ENCODE measurements around the gene COP1.
"Not testable (repeated sequence)": the region's sequence is repeated elsewhere in the genome, so short reads cannot be mapped to it uniquely, and the experiment has no call there.

Gene COP1

DNA sequence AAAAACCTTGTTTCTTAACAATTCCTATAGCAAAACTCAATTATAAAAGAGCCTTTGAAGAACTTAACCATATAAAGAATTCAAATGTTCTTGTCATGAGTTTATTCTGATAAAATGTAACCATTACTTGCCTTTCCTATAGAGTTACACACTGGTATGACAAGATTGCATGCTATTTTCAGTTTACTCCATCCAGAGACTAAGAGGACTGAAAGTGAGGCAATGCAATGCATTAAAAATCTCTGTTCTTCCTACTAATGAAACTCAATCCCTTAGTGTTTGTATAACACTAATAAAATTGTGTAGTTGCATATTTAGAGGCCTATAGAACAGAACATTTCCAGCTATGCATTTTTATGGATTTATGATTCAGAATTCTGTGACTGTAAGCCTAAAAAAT is 88.1 kb downstream of the COP1 start:
- no peak for DNase-seq

DNA sequence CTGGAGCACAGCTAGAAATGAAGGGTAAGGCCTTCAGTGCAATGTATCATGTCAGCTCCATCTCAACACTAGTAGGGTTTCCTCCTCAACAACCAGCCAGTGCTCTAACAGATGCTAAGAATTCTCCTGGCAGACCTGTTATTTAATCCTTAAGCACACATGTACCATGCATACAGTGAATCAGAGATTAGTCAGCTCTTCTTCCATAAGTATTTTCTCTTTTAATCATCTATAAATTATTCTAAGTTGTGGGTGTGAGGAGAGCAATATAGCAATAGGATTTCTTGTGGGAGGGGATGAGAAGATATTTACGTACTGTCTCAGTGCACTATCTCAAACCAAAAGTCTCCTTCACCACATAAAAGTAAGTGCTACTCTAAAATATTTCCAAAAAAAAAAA is 95.3 kb downstream of the COP1 start:
- no peak for DNase-seq

DNA sequence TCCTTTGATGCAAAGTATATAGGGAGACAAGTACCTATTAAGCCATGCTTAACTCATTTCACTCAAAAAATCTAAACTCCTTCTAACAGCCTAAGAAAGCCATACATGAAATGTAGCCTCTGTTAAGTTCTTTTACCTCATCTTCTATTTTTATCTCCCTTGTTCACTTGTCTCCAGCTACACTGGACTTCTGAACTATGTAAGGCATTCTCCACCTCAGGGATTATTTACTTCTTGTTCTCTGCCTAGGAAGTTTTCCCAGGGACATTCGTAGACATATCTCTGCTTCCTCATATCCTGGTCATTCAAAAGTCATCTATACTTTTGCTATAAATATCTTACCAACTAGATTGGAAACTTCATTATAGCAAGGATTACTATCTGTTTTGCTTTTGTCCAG is 96.9 kb downstream of the COP1 start:
- DNase-seq, result no peak

DNA sequence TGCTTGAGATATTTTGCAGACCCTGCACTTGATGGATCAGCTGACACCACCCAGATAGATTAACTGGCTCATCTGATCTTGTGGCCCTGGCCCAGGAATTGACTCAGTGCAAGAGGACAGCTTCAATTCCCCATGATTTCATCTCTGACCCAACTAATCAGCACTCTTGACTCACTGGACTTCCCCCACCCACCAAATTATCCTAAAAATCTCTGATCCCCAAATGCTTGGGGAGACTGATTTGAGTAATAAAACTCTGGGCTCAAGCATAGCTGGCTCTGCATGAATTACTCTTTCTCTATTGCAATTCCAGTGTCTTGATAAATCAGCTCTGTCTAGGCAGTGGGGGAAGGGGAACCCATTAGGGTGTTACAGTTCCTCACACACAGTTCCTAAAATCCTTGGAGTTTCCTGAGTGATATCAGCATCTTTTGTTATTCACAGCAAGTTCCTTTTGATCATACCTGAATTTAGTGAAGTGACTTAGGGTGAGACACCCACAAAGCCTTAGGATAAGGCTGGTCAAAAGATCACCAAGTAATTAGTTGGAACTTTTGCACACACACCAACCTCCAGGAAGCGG is 104.2 kb downstream of the COP1 start:
- DNase-seq, result no peak

DNA sequence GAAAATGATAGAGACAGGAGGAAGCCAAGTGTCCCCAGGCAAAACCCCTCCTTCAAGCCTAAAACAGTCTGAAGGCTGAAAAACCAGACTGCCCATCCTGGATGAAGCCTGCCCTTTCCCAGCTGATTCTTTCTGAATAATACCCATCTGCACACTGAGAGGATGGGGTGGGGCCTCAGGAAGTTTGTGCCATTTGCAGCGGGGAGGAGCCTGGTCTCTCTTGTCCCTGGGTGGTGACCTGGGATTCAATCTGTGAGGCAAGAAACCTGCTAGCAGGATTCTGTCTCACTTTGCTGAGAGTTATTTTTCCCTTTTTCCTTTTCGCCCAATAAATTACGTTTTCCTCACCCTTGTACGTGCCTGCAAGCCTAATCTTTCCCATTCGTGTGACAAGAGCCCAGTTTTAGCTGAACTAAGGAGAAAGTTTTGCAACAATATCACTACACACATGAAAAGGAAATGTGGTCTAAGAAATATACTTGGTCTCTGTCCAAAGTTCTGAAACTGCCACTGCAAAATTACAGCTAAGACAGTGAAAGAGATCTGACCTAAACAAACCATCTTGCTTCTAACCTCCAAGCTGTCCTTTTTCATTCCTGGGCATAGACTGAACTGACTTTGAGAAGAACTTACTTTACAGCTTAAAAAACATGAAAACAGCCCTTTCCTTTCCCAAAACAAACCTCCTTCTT is 105.0 kb downstream of the COP1 start:
- no peak for DNase-seq

DNA sequence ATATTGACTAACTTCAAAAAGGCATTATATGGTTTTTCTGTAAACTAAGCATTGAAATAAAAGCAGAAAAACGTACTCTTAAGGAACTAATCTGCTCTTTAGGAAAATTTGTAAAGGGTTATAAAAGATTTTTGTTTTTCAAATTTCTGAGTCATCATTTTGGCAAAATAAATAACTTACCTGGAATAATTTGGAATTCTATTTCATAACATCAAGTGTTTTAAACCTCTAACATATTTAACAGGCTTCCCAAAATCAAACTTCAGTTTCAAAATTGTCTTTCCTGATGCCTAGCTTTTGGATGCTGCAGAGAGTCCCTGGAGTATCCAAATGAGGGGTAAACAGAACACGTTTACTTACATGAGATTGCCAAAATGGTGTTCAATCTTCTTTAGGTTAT is 108.5 kb downstream of the COP1 start:
- DNase-seq, result no peak

DNA sequence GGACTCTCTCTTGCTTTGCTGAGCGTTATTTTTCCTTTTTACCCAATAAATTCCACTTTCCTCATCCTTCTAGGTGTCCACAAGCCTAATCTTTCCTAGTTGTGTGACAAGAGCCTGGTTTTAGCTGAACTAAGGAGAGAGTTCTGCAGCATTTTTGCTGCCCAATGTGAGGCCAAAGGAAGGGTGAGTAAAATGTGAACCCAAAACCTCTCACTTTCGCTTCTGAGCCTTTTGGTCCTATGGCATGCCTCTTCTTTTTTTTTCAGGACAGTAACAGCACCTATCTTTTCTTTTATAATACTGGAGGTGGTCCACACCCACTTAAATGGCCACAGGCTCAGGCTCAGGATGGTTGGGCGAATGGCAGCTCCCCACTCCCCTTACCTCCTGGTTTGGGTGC is 111.1 kb downstream of the COP1 start:
- DNase-seq, result no peak

DNA sequence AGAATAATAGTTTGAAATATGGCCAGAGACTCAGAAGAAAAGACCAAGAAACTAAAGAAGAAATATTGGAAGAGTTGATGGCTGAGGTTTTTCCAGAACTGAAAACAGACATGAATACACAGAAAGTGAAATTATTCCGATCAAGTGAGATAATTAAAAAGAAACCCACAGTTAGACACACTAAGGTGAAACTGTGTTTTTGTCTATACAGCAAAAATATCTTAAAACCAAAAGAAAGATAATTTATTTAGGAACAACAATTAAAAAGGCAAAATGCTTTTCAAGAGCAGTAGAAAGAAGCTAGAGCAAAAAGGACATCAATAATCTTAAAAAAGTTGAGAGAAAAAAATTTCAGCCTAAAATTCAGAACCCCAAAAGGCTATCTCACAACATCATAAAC is 116.3 kb downstream of the COP1 start:
- no peak for DNase-seq

DNA sequence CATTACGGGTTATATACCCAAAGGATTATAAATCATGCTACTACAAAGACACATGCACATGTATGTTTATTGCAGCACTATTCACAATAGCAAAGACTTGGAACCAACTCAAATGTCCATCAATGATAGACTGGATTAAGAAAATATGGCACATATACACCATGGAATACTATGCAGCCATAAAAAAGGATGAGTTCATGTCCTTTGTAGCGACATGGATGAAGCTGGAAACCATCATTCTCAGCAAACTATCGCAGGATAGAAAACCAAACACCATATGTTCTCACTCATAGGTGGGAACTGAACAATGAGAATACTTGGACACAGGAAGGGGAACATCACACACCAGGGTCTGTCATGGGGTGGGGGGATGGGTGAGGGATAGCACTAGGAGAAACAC is 119.3 kb downstream of the COP1 start:
- DNase-seq, result not testable (repeated sequence)

DNA sequence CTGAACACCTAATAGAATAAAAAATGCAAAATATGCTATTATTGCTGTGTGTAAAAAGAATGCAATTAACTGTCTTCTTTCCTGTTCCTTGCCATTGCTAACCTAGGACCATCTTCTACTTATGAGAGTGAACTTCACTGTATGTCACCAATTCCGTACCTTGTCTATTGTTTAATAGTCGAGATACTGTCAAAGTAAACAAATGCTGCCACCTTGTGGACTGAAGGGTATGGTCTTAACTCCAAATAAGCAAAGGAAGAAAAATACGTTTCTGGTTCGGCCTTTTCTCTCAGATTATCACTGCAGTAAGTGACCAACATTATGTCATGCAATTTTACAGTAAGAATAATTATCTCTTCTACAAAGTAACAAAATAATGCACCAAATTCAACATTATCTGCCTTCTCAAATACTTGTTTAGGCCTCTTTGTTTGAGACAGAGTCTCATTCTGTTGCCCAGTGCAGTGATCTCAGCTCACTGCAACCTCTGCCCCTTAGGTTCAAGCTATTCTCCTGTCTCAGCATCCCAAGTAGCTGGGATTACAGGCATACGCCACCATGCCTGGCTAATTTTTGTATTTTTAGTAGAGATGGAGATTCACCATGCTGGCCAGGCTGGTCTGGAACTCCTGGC is 133.4 kb downstream of the COP1 start:
- no peak for DNase-seq

DNA sequence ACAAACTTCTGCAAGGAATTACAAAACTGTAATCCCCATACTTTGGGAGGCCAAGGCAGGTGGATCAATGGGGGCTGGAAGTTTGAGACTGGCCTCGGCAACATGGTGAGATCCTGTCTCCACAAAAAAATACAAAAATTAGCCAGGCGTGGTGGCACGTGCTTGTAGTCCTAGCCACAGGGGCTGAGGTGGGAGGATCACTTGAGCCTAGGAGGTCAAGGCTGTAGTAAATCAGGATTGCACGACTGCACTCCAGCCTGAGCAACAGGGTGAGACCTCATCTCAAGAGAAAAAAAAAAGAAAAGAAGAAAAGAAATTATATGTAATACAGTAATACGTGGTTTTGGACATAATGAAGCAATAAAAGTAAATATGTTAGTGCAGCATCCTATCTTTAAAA is 138.2 kb downstream of the COP1 start:
- no peak for DNase-seq

DNA sequence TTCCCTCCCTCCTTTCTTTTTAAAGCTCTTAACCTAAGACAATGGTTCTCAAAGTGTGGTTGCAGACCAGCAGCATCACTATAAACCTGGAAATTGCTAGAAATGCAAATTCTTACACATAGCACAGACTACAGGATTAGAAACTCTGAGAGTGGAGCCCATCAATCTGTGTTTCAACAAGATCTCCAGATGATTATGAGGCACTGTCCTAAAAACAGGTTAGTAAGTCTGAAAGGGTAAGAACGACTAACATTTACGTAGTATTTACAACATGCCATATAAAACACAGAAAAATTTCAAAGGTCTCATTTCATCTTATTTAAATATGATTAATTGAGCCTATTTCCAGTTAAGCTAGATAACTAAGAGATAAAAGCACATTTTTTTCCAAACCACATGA is 138.8 kb downstream of the COP1 start:
- DNase-seq, result no peak

DNA sequence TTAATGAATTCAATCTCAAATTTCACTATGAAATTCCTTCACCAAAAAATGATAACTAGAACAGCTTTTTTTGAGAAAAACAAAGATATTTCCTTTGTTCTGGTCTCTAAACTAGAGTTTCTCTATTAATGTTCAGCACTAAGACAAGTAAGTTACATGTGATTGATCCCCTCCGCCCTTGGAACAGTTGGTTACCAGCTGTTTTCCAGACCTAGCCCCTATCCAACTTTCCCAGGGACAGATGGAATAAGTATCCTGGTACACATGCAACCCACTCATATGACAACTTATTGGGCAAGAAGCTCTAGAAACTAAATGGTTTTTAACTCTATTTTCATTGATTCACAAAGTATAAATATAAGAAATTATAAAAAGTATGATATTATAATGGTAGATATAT is 140.4 kb downstream of the COP1 start:
- no peak for DNase-seq

DNA sequence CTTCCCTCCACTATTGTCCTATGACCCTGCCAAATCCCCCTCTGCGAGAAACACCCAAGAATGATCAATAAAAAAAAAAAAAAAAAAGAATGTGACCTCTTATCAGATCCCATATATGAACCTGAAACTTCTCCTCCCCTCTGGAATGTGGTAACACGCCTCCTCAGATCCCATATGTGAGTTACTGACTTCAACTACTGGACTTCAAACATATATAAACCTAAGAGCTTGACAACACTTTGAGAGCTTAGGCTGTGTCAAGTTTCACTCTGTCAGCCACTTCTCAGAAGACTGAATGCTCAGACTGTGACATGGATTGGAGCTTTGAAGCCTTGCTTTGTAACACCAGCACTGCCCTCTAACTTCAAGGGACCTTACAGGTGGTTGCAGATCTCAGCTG is 148.4 kb downstream of the COP1 start:
- DNase-seq, result no peak

DNA sequence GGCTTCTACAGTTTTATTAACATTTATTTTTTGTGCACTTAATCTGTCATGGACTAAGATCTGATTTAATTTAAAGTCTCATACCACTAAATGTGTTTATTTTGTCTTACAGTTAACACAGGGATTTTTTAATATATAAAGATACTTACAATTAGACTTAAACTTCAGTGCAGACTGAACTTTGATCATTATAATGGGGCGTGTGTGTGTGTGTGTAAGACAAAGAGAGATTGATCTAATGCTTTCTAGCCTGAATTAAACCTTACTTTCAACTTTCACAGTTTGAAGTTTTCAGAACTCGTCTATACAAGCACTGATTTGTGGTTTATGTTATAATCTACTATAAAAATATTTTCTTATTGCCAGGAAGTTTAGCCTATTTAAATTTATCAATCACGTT is 150.8 kb downstream of the COP1 start:
- no peak for DNase-seq

DNA sequence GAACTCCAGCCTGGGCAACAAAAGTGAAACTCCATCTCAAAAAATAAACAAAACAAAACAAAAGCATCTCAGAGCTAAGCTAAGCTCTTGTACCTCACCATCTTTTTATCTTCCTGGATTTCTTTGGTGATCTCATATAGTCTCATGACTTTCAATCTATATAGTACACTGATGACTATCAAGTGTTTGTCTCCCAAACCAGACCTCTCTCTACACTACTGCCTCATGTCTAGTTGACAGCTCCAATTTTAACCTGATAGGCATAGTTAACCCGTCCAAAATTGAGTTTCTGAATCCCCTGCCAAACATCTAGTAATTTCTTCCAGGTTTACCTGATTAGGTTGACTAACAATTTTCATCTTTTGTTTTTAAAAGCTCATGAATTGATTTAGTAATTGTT is 151.7 kb downstream of the COP1 start:
- DNase-seq, result no peak

DNA sequence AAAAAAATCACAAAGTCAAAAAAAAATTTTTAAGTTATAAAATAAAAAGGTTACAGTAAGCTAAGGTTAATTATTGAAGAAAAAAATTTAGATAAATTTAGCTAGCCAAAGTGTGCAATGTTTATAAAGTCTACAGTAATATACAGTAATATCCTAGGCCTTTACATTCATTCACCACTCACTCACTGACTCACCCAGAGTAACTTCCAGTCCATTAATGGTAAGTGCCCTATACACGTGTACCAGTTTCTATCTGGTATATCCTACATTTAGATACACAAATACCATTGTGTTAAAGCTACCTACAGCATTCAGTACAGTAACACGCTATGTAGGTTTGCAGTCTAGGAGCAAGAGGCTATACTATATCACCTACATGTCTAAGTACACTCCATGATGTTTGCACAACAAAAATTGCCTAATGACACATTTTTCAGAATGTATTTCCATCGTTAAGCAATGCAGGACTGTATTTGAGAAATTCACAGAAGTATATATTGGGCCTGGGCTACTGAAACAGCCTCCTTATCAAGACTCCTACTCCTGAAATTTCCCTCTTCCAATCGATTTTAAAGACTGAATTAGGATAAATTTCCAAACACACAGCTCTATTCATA is 155.1 kb downstream of the COP1 start:
- DNase-seq, result no peak

DNA sequence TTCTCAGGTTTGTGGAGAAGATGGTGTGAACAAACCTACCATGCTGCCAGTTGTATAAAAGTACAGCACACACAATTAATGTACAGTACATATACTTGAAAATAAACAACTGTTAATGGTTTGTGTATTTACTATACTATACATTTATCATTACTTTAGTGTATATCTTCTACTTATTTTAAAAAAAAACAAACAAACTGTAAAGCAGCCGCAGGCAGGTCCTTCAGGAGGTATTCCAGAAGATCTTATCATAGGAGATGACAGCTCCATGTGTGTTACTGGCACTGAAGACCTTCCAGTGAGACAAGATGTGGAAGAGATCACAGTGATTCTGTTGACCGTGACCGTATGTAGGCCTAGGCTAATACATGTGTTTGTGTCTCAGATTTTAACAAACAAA is 155.7 kb downstream of the COP1 start:
- no peak for DNase-seq

DNA sequence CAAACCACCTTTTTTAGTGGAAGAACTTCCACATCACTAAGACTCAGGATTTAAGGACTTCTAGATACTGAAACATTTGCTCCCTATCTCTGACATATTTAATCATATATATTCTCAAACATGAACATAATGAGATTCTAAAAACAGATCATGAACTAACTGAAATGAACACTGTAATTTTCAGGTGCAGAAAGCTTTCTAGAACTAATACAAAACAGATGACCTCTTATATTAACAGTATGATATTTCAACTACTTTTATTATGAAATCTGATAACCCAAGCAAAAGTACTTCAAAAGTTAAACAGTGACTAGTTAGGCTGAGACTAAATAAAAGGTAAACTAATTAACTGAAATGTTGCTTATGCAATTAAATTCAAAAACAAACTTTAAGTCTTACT is 157.5 kb downstream of the COP1 start:
- no peak for DNase-seq

DNA sequence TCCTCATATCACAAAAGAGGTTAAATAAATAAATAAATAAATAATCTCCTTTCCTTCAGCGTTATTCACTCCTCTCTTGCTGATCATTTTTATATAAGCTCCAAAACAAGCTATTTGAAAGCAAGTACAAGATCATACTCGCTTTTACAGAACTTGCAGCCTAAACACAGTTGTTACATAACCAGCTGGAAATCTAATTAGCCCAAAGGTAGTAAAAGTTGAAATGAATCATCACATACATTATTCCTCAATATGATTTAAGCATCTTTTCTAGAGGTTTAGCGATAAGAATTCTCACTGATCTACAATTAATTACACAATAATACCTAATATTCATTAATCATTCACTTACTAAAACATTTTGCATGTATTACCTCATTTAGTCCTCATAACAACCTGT is 160.2 kb downstream of the COP1 start:
- no peak for DNase-seq

DNA sequence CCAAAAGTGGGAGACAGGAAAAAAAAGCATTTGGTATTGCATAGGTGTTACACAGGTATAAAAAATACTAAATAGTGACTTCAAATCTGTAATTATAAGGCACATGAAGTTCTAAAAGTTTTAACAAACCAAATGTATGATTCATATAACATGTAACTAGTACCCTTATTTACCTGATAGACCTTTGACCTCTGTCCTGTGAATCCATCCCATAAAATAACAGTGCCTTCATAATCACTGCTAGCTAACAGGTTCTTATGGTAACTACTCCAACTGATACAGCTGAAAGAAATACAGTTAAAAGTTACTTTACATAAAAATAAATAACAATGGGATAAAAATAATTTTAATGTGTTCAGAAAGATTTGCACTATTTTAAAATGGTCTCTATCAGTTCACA is 163.5 kb downstream of the COP1 start:
- no peak for DNase-seq

DNA sequence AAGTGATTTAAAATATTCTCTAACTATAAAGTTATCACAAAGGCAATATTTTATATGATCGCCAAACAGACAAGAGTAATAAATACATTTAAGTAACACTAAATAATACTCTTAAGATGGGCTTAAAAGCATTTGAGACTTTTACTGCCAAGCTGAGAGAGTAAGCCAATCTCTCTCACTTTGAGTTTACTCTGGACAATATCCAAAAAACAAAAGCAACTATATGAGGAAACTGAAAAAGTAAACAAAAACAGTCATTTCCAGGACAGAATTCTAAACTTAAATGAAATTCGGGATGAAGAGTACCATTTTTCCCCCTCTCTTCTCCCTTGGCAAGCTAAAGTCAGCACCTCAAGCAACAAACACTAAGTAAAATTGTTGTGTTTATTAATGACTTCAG is 173.2 kb downstream of the COP1 start:
- DNase-seq, result no peak

DNA sequence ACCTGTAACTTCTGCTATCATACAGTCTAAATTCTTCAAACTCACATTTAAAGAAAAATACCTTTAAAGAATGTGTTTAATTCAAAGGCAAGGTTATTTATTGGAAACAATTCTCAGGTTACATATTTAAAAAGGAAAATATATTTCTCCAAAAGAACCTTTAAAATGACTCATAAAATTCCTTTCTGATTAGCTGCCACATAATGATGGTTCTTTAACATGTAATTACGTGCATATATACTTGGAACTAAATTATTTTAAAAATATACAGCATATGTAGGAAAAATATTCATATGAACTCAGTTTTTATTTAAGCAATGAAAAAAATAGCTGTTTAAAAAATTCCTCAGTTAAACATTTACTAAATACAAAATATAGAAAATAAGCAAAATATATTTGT is 173.6 kb downstream of the COP1 start:
- DNase-seq, result no peak

DNA sequence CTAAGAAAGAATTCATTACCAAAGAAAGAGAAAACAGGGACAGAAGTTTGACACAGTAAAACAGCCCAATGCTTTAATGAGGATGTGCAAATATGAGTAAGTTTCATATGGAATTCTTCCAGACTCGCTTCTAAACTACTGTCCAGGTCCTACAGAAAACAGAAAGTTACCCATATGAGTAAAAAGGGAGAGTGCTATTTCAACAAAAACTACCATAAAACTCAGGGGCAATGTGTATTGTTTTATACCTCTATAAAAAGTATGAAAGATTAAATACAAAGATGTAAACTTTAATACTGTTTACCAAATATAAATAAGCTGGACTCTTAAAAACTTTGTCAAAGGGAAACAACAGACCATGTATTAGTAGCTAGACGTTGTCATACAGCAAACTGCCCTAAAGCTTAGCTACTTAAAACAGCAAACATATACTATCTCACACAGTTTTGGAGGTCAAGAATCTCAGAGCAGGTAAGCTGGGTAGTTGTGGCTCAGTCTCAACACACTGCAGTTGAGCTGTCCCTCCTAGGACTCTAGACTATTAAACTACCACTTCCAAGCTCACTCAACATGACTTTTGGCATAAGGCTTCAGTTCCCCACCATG is 174.9 kb downstream of the COP1 start:
- DNase-seq, result no peak
